Fibroblast of lung (primary cell): ENCODE data around the gene LHX4. TPM values are rescaled to one million over a fixed set of nuclear protein-coding genes. Genes with fewer than 3 reads are reported as not detected.

ENCODE experiments used
- DNase-seq, 2 donors: peaks; one replicate each; pipeline versions ENCODE4 v3.0.0 to v3.0.0-alpha.2; 2010; ENCODE audit warnings: low read depth in 2 of 2
- H2AFZ ChIP-seq: 2 replicates; pipeline ENCODE4 v1.5.1; 2012; ENCODE audit warnings: low read length, control low read depth, inconsistent platforms
- H3K27ac ChIP-seq: 2 replicates; pipeline ENCODE4 v1.5.1; 2011; ENCODE audit warnings: low read length, control low read depth; ENCODE audit not compliant: insufficient read depth
- H3K27me3 ChIP-seq: 2 replicates; pipeline ENCODE4 v1.5.1; 2011; ENCODE audit warnings: mild to moderate bottlenecking, low read length; ENCODE audit not compliant: control insufficient read depth, insufficient read depth
- H3K36me3 ChIP-seq: 2 replicates; pipeline ENCODE4 v1.5.1; 2011; ENCODE audit warnings: low read length; ENCODE audit not compliant: control insufficient read depth, insufficient read depth
- H3K4me1 ChIP-seq: 2 replicates; pipeline ENCODE4 v1.5.1; 2011; ENCODE audit warnings: low read length; ENCODE audit not compliant: control insufficient read depth, insufficient read depth; ENCODE audit errors: extremely low read depth
- H3K4me2 ChIP-seq: 2 replicates; pipeline ENCODE4 v1.5.1; 2011; ENCODE audit warnings: low read length, control low read depth; ENCODE audit not compliant: insufficient read depth; ENCODE audit errors: extremely low read depth
- H3K4me3 ChIP-seq, 4 experiments: fragments of 200-600 bp in 1 of 4; sonication (generic) in 1 of 4; replicated peaks in 1 of 4; 2 replicates each; pipeline ENCODE4 v1.5.1; 2011 to 2016; ENCODE audit warnings: low read length in 4 of 4, low read depth in 3 of 4, mild to moderate bottlenecking in 3 of 4, control low read depth in 2 of 4, inconsistent platforms in 1 of 4, mixed read lengths in 1 of 4; ENCODE audit not compliant: insufficient read depth in 1 of 4; ENCODE audit errors: control extremely low read depth in 1 of 4
- H3K79me2 ChIP-seq: 2 replicates; pipeline ENCODE4 v1.5.1; 2012; ENCODE audit warnings: mild to moderate bottlenecking, low read length, inconsistent platforms; ENCODE audit not compliant: control insufficient read depth, insufficient read depth
- H3K9ac ChIP-seq: 2 replicates; pipeline ENCODE4 v1.5.1; 2011; ENCODE audit warnings: mild to moderate bottlenecking, low read length, control low read depth; ENCODE audit not compliant: insufficient read depth
- H3K9me3 ChIP-seq: 2 replicates; pipeline ENCODE4 v1.5.1; 2012; ENCODE audit warnings: low read depth, low read length; ENCODE audit not compliant: control insufficient read depth, insufficient read depth
- H4K20me1 ChIP-seq: 2 replicates; pipeline ENCODE4 v1.5.1; 2011; ENCODE audit warnings: low read length; ENCODE audit not compliant: control insufficient read depth, insufficient read depth; ENCODE audit errors: extremely low read depth
- CTCF ChIP-seq, 2 donors: IDR thresholded peaks in 1 of 2; conservative IDR thresholded peaks in 1 of 2; 1 replicate in 1 of 2; 2 replicates in 1 of 2; pipeline ENCODE4 v1.5.1; 2011 to 2012; ENCODE audit warnings: low read length in 2 of 2, control low read depth in 1 of 2, inconsistent platforms in 1 of 2, low read depth in 1 of 2, mild to moderate bottlenecking in 1 of 2
- EZH2 ChIP-seq: IDR thresholded peaks from 2 replicates; pipeline ENCODE4 v1.5.1; 2012; ENCODE audit warnings: low read length, control low read depth, mild to moderate bottlenecking; ENCODE audit errors: missing control alignments
- polyA plus RNA-seq, 2 donors: library from polyadenylated mRNA; depleted of rRNA in 1 of 2; stranded (reverse) in 1 of 2; unstranded in 1 of 2; fragments of >200 nt; gene quantifications; 2 replicates each; pipeline ENCODE4 v1.2.1, GENCODE V29; 2011 to 2012; ENCODE audit warnings: missing spikeins in 1 of 2
- total RNA-seq: library from RNA; depleted of rRNA; stranded (reverse); fragments of >200 nt; gene quantifications from 2 replicates; pipeline ENCODE4 v1.2.1, GENCODE V29; 2014

The LHX4 gene
- total and polyA plus RNA-seq, 2 donors (not counting 1 experiment from before 2014, with no cell fraction given) = 0.03 to 0.33 TPM

GRCh38 chr1:180283098-180283497 lies 53.0 kb downstream of the LHX4 start:
- no peak for DNase-seq
- TF ChIP-seq EZH2 (no peak), CTCF (conservative IDR thresholded peaks at IDR 0.05 in 1 of 2, IDR thresholded peaks at IDR 0.05 in 1 of 2; ENCODE audit: low read depth in 1 of 2, low read length in 2 of 2) (no peak)
- no peaks in the 10 kb centered on the region for H4K20me1 ChIP-seq
- H3K4me2 ChIP-seq = no peak overlapping the region
- no peaks in the 10 kb centered on the region for H3K27me3 ChIP-seq
- no peaks in the 10 kb centered on the region for H3K79me2 ChIP-seq
- peaks cover 2% of the 10 kb centered on the region for H3K4me1 ChIP-seq
- no peak overlapping the region for H3K27ac ChIP-seq
- no peak overlapping the region for H3K4me3 ChIP-seq
- no peaks in the 10 kb centered on the region for H3K36me3 ChIP-seq
- H3K9me3 ChIP-seq = no peaks in the 10 kb centered on the region
- H2AFZ ChIP-seq = no peak overlapping the region
- no peak overlapping the region for H3K9ac ChIP-seq

- no peaks in the 10 kb centered on the region for H3K27me3 ChIP-seq
- H2AFZ ChIP-seq = no peak overlapping the region
- no peak overlapping the region for H3K4me3 ChIP-seq
- H3K4me1 ChIP-seq = no peaks in the 10 kb centered on the region
- no peaks in the 10 kb centered on the region for H4K20me1 ChIP-seq
- DNase-seq = no peak
- no peak overlapping the region for H3K27ac ChIP-seq
- peaks cover 2% of the 10 kb centered on the region for H3K36me3 ChIP-seq
- no peak overlapping the region for H3K9ac ChIP-seq
- H3K4me2 ChIP-seq = no peak overlapping the region
- TF ChIP-seq CTCF (conservative IDR thresholded peaks at IDR 0.05 in 1 of 2, IDR thresholded peaks at IDR 0.05 in 1 of 2; ENCODE audit: low read depth in 1 of 2, low read length in 2 of 2) (no peak), EZH2 (no peak)
- no peaks in the 10 kb centered on the region for H3K9me3 ChIP-seq
- no peaks in the 10 kb centered on the region for H3K79me2 ChIP-seq
Measured at GRCh38 chr1:180286417-180286816, 56.4 kb downstream of the LHX4 start.

GRCh38 chr1:180287988-180288705 lies 58.1 kb downstream of the LHX4 start:
- Histone ChIP-seq H4K20me1 (no peaks in the 10 kb centered on the region), H3K4me3 (no peak overlapping the region), H3K79me2 (no peaks in the 10 kb centered on the region), H3K4me2 (no peak overlapping the region), H3K36me3 (peaks cover 2% of the 10 kb centered on the region), H3K9ac (no peak overlapping the region), H3K27ac (no peak overlapping the region), H3K9me3 (no peaks in the 10 kb centered on the region), H2AFZ (no peak overlapping the region), H3K27me3 (no peaks in the 10 kb centered on the region), H3K4me1 (no peaks in the 10 kb centered on the region)
- no peak for DNase-seq
- no peak for TF ChIP-seq EZH2
- no peak for TF ChIP-seq CTCF (conservative IDR thresholded peaks at IDR 0.05 in 1 of 2, IDR thresholded peaks at IDR 0.05 in 1 of 2; ENCODE audit: low read depth in 1 of 2, low read length in 2 of 2)
